Activated CD8-positive, alpha-beta T cell treated with anti-CD3 and anti-CD28 coated beads for 36 hours (primary cell): ENCODE results near the gene TMEM179B. TPM values are rescaled to one million over a fixed set of nuclear protein-coding genes. Genes with fewer than 3 reads are reported as not detected.

Source experiments
- ATAC-seq: fragments of 200-7000 bp; cut with Tn5 transposase; one replicate; pipeline ENCODE4 v1.10.0; 2021; ENCODE audit warnings: mild to moderate bottlenecking, moderate library complexity
- CTCF ChIA-PET: fragments of 350-600 bp; sonication (Branson Sonifier 250); formaldehyde crosslinking; loops from one replicate; lab custom pipeline; 2021; ENCODE audit warnings: antibody characterized with exemption; lab: Charles Lee
- POLR2A ChIA-PET: fragments of 350-600 bp; sonication (Branson Sonifier 250); formaldehyde crosslinking; loops from one replicate; lab custom pipeline; 2021; ENCODE audit warnings: antibody characterized with exemption; lab: Charles Lee
- DNase-seq: peaks from one replicate; pipeline ENCODE4 v3.0.0-alpha.2; 2020
- H3K27ac Mint-ChIP-seq: one replicate; pipeline ENCODE4 v1.8.0; 2021; ENCODE audit warnings: mild to moderate bottlenecking, mixed read lengths
- H3K27me3 Mint-ChIP-seq: one replicate; pipeline ENCODE4 v1.8.0; 2021; ENCODE audit warnings: mixed read lengths
- H3K36me3 Mint-ChIP-seq: one replicate; pipeline ENCODE4 v1.8.0; 2021; ENCODE audit warnings: low read depth, mixed read lengths
- H3K4me1 Mint-ChIP-seq: one replicate; pipeline ENCODE4 v1.8.0; 2021; ENCODE audit warnings: low read depth, mixed read lengths
- H3K4me3 Mint-ChIP-seq: one replicate; pipeline ENCODE4 v1.8.0; 2021; ENCODE audit warnings: mild to moderate bottlenecking, moderate library complexity, mixed read lengths
- H3K9me3 Mint-ChIP-seq: one replicate; pipeline ENCODE4 v1.8.0; 2021; ENCODE audit warnings: mixed read lengths
- CTCF ChIP-seq: fragments of 200-600 bp; IDR thresholded peaks from one replicate; pipeline ENCODE4 v1.8.0; 2022; ENCODE audit warnings: antibody characterized with exemption, mild to moderate bottlenecking
- intact Hi-C: fragments of 100-400 bp; cut with micrococcal nuclease; formaldehyde crosslinking; loops from one replicate; pipeline ENCODE4 v1.10.0; 2022
- total RNA-seq, 2 experiments: library from RNA; stranded (reverse); gene quantifications; one replicate each; pipeline ENCODE4 v1.2.3, GENCODE V29; 2021

The TMEM179B gene
- total RNA-seq, 2 experiments from 2014 or later: 18.6 to 19.5 TPM

- ChIA-PET CTCF (interaction anchor here (1.0 to 7.4 kb wide), 8 partner anchors 9 to 110 kb away, joined by 3 to 74 read pairs (median 5); partner anchors contain the start of genes HNRNPUL2, POLR2G, SLC3A2 and TMEM179B), POLR2A (interaction anchor here (0.5 to 5.2 kb wide), 19 partner anchors 9 to 179 kb away, joined by 3 to 38 read pairs (median 5); partner anchors contain the start of genes C11orf98, CSKMT, INTS5 and LBHD1)
- Mint-ChIP-seq H3K36me3 (peaks cover 11% of the 10 kb centered on the region), H3K4me1 (peaks cover 25% of the 10 kb centered on the region), H3K4me3 (peak overlapping the region; percentile 81), H3K27ac (peak overlapping the region; percentile 93), H3K27me3 (no peaks in the 10 kb centered on the region), H3K9me3 (no peaks in the 10 kb centered on the region)
- ATAC-seq (no peak), DNase-seq (peak; percentile 35)
- intact Hi-C loops: no loop called here
- TF ChIP-seq CTCF: no peak
These were observed 16.4 kb upstream of the TMEM179B start for GRCh38 chr11:62770778-62771143.

DNA sequence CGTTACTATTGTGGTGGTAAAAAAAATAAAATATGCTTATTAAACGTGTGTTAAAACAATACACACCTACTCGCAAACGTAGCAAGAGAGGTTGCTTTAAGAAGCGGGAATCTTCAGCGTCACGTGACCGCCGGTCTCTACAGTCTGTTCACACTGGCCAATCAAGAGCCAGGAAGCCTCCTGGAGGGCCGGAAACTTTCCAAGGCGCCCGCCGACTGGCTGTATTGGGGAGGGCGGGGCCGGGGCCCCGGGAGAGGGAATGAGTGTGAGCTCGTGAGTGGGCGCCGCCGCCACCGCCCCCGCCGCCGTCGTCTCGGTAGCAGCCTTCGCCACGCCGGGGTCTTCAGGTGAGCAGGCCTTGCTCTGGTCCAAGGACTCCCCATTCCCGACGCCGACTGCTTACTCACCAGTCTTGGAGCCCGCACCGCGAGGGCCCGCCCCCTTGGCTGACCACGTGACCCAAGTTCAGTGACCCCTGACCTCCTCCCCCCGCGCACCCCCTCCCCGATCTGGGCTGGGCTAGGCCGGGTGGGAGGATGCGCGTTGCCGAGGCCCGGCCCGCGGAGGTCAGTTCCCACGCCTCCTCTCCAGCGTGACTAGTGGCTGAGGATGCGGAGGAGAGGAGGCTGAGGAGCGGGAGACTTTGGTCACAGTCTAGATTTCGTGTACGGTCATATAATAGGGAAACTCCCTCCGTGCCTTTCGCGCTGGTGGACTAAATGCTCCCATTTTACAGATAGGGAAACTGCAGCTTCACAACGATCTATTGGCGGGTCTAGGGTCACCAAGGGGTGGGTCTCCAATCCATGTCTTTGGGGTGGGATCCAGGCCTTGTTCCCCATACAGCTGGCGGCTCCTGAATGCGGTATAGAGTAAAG, 15.8 kb upstream of the TMEM179B start, which contains the start of gene TAF6L:
Gene TAF6L, plus strand, starts transcription at position 253 of the 878 bp plus-strand sequence. CDS start 4,388 bp downstream, outside the sequence.
- CTCF ChIA-PET: interaction anchor here (1.0 to 7.4 kb wide), 8 partner anchors 10 to 110 kb away, joined by 3 to 74 read pairs (median 5); partner anchors contain the start of genes HNRNPUL2, POLR2G, SLC3A2 and TMEM179B
- peak; percentile 88 for ATAC-seq
- Mint-ChIP-seq H3K27ac (peak within 1 kb of the TSS; percentile 93), H3K4me3 (peak within 1 kb of the TSS; percentile 81), H3K27me3 (no peaks in the 10 kb centered on the region), H3K9me3 (no peaks in the 10 kb centered on the region), H3K4me1 (peaks cover 21% of the 10 kb centered on the region), H3K36me3 (peaks cover 6% of the 10 kb centered on the region)
- POLR2A ChIA-PET: interaction anchor here (0.5 to 5.2 kb wide), 23 partner anchors 10 to 180 kb away, joined by 3 to 38 read pairs (median 4); partner anchors contain the start of genes C11orf98, CSKMT, INTS5 and LBHD1
- TF ChIP-seq CTCF: no peak
- peak; percentile 97 for DNase-seq
- intact Hi-C loops: no loop called here

GRCh38 chr11:62774407-62774806, 12.8 kb upstream of the TMEM179B start:
- intact Hi-C loops: no loop called here
- POLR2A ChIA-PET: interaction anchor here (0.9 to 4.7 kb wide), 7 partner anchors 12 to 87 kb away, joined by 3 to 30 read pairs (median 7); partner anchors contain the start of genes NXF1, TMEM179B and WDR74
- H3K4me1 Mint-ChIP-seq: peaks cover 31% of the 10 kb centered on the region
- H3K27ac Mint-ChIP-seq: peak overlapping the region; percentile 25
- TF ChIP-seq CTCF: no peak
- no peak for DNase-seq
- H3K4me3 Mint-ChIP-seq: no peak overlapping the region
- CTCF ChIA-PET: interaction anchor here (0.7 to 7.4 kb wide), 2 partner anchors 12 to 16 kb away, joined by 3 to 74 read pairs; partner anchors contain the start of gene TMEM179B
- H3K27me3 Mint-ChIP-seq: no peaks in the 10 kb centered on the region
- no peaks in the 10 kb centered on the region for H3K9me3 Mint-ChIP-seq
- no peak for ATAC-seq
- H3K36me3 Mint-ChIP-seq: peaks cover 12% of the 10 kb centered on the region

- peaks cover 12% of the 10 kb centered on the region for H3K36me3 Mint-ChIP-seq
- H3K4me3 Mint-ChIP-seq: no peak overlapping the region
- H3K27me3 Mint-ChIP-seq: no peaks in the 10 kb centered on the region
- no peaks in the 10 kb centered on the region for H3K9me3 Mint-ChIP-seq
- intact Hi-C loops: no loop called here
- POLR2A ChIA-PET: interaction anchor here (0.7 to 4.7 kb wide), 6 partner anchors 11 to 111 kb away, joined by 3 to 30 read pairs (median 14); partner anchors contain the start of genes C11orf98, CSKMT, TMEM179B and WDR74
- no peak for TF ChIP-seq CTCF
- peaks cover 18% of the 10 kb centered on the region for H3K4me1 Mint-ChIP-seq
- peak overlapping the region; percentile 41 for H3K27ac Mint-ChIP-seq
- ATAC-seq: no peak
- CTCF ChIA-PET: interaction anchor here (1.4 to 7.4 kb wide), 2 partner anchors 11 to 82 kb away, joined by 3 to 74 read pairs; partner anchors contain the start of gene TMEM179B
- no peak for DNase-seq
These were observed 11.6 kb upstream of the TMEM179B start for GRCh38 chr11:62775646-62776045.
